Measurements from ENCODE around the gene DGKQ. TPM values are rescaled to one million over a fixed set of nuclear protein-coding genes. Genes with fewer than 3 reads are reported as not detected.

The DGKQ gene
- total RNA-seq, 1 donor from 2014 or later = 26.2 TPM

DNA sequence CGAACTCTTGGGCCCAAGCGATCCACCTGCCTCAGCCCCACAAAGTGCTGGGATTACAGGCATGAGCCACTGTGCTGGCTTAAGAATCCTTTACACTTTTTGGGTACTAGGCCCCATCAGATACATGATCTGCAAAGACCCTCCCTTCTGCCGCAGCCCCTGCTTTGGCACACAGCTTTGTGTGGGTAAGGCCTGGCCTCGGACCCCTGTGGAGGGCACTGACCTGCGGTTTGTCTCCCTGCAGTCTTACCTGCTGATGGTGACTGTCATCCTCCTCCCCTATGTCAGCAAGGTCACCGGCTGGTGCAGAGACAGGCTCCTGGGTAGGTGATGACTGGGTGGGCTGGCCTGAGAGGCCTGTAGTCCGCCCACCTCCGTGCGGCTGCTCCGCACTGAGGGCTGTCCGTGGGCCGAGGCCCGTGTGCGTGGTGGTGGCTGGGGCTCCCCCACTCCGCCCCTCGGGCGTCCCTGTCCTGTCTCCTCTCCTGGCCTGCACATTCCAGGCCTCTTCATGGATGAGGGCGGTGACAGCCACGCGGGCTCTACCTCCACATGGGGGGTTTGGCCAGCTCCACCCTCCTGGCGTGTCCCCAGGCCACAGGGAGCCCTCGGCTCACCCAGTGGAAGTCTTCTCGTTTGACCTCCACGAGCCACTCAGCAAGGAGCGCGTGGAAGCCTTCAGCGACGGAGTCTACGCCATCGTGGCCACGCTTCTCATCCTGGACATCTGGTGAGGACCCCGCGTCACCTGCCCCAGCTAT lies 18.0 kb downstream of the DGKQ start:
- Mint-ChIP-seq H3K9me3 (ENCODE audit: unreplicated experiment) (peaks cover 4% of the 10 kb centered on the region), H3K36me3 (ENCODE audit: unreplicated experiment) (peaks cover 5% of the 10 kb centered on the region), H3K27ac (ENCODE audit: unreplicated experiment) (no peak overlapping the region), H3K27me3 (ENCODE audit: unreplicated experiment) (peaks cover 7% of the 10 kb centered on the region), H3K4me3 (ENCODE audit: unreplicated experiment) (no peak overlapping the region), H3K4me1 (ENCODE audit: low read depth, unreplicated experiment) (peaks cover 11% of the 10 kb centered on the region)
- TF ChIP-seq CTCF (IDR thresholded peaks at IDR 0.05; ENCODE audit: partially characterized antibody, unreplicated experiment) = no peak
- DNase-seq = no peak

GRCh38 chr4:954211-955020 lies 19.0 kb downstream of the DGKQ start:
- H3K9me3 Mint-ChIP-seq (ENCODE audit: unreplicated experiment) = peaks cover 4% of the 10 kb centered on the region
- H3K27me3 Mint-ChIP-seq (ENCODE audit: unreplicated experiment) = peaks cover 7% of the 10 kb centered on the region
- peaks cover 11% of the 10 kb centered on the region for H3K4me1 Mint-ChIP-seq (ENCODE audit: low read depth, unreplicated experiment)
- no peak overlapping the region for H3K27ac Mint-ChIP-seq (ENCODE audit: unreplicated experiment)
- no peak for TF ChIP-seq CTCF (IDR thresholded peaks at IDR 0.05; ENCODE audit: partially characterized antibody, unreplicated experiment)
- no peak for DNase-seq
- H3K4me3 Mint-ChIP-seq (ENCODE audit: unreplicated experiment) = no peak overlapping the region
- H3K36me3 Mint-ChIP-seq (ENCODE audit: unreplicated experiment) = peaks cover 5% of the 10 kb centered on the region

- no peak for DNase-seq
- peaks cover 8% of the 10 kb centered on the region for H3K4me1 Mint-ChIP-seq (ENCODE audit: low read depth, unreplicated experiment)
- peaks cover 5% of the 10 kb centered on the region for H3K36me3 Mint-ChIP-seq (ENCODE audit: unreplicated experiment)
- no peak overlapping the region for H3K27ac Mint-ChIP-seq (ENCODE audit: unreplicated experiment)
- no peak overlapping the region for H3K4me3 Mint-ChIP-seq (ENCODE audit: unreplicated experiment)
- peaks cover 2% of the 10 kb centered on the region for H3K9me3 Mint-ChIP-seq (ENCODE audit: unreplicated experiment)
- H3K27me3 Mint-ChIP-seq (ENCODE audit: unreplicated experiment) = peaks cover 8% of the 10 kb centered on the region
- no peak for TF ChIP-seq CTCF (IDR thresholded peaks at IDR 0.05; ENCODE audit: partially characterized antibody, unreplicated experiment)
Observed at GRCh38 chr4:953574-953915, 19.8 kb downstream of the DGKQ start.

- Mint-ChIP-seq H3K27ac (ENCODE audit: unreplicated experiment) (no peak overlapping the region), H3K36me3 (ENCODE audit: unreplicated experiment) (peaks cover 5% of the 10 kb centered on the region)
Observed at GRCh38 chr4:952881-953573, 20.3 kb downstream of the DGKQ start.

More at GRCh38 chr4:952881-953573, 20.3 kb downstream of the DGKQ start:
- Mint-ChIP-seq H3K9me3 (ENCODE audit: unreplicated experiment) (peaks cover 2% of the 10 kb centered on the region), H3K27me3 (ENCODE audit: unreplicated experiment) (peaks cover 8% of the 10 kb centered on the region), H3K4me3 (ENCODE audit: unreplicated experiment) (no peak overlapping the region), H3K4me1 (ENCODE audit: low read depth, unreplicated experiment) (peaks cover 8% of the 10 kb centered on the region)
- DNase-seq = no peak
- TF ChIP-seq CTCF (IDR thresholded peaks at IDR 0.05; ENCODE audit: partially characterized antibody, unreplicated experiment) = no peak

All from glutamatergic neuron (in vitro differentiated cells).